Neural cell (in vitro differentiated cells): Measurements from ENCODE around the gene TMEM123. TPM values are rescaled to one million over a fixed set of nuclear protein-coding genes. Genes with fewer than 3 reads are reported as not detected.

Experiments used
- H2AFZ ChIP-seq: fragments of 200-600, 300-800 bp; sonication (generic), shearing (Covaris generic); 2 replicates; pipeline ENCODE4 v1.6.0; 2014; ENCODE audit warnings: low read depth, mild to moderate bottlenecking, antibody characterized with exemption, low read length, moderate library complexity
- H3F3A ChIP-seq: fragments of 200-600 bp; shearing (Covaris generic); 2 replicates; pipeline ENCODE4 v1.6.1; 2016; ENCODE audit warnings: mild to moderate bottlenecking, moderate library complexity, mixed read lengths, antibody characterized with exemption, low read length; ENCODE audit not compliant: insufficient read depth, poor library complexity, severe bottlenecking
- H3K27ac ChIP-seq: fragments of 200-600, 300-800 bp; sonication (generic), shearing (Covaris generic); 2 replicates; pipeline ENCODE4 v1.5.1; 2014; ENCODE audit warnings: mild to moderate bottlenecking, low read length, moderate library complexity
- H3K27me3 ChIP-seq: fragments of 300-800, 200-600 bp; sonication (generic), shearing (Covaris generic); 2 replicates; pipeline ENCODE4 v1.6.0; 2014; ENCODE audit warnings: mild to moderate bottlenecking, low read depth, low read length, moderate library complexity; ENCODE audit not compliant: insufficient read depth
- H3K36me3 ChIP-seq: fragments of 300-800, 200-600 bp; sonication (generic), shearing (Covaris generic); 2 replicates; pipeline ENCODE4 v1.5.1; 2014; ENCODE audit warnings: mild to moderate bottlenecking, antibody characterized with exemption, low read length, moderate library complexity; ENCODE audit not compliant: insufficient read depth
- H3K4me2 ChIP-seq: fragments of 300-800, 200-600 bp; sonication (generic), shearing (Covaris generic); 2 replicates; pipeline ENCODE4 v1.6.0; 2014; ENCODE audit warnings: mild to moderate bottlenecking, low read length
- H3K4me3 ChIP-seq: fragments of 300-800, 200-600 bp; sonication (generic), shearing (Covaris generic); 2 replicates; pipeline ENCODE4 v1.5.1; 2014; ENCODE audit warnings: mild to moderate bottlenecking, low read length, moderate library complexity
- H3K79me2 ChIP-seq: fragments of 200-600 bp; shearing (Covaris generic); replicated peaks from 2 replicates; pipeline ENCODE4 v1.6.0; 2014; ENCODE audit warnings: mild to moderate bottlenecking, low read length, moderate library complexity; ENCODE audit not compliant: insufficient read depth
- H3K9ac ChIP-seq: fragments of 300-800, 200-600 bp; sonication (generic), shearing (Covaris generic); 2 replicates; pipeline ENCODE4 v1.6.1; 2016; ENCODE audit warnings: mild to moderate bottlenecking, low read length, mixed read lengths
- H3K9me2 ChIP-seq: fragments of 200-600 bp; shearing (Covaris generic); 2 replicates; pipeline ENCODE4 v1.6.1; 2016; ENCODE audit warnings: mild to moderate bottlenecking, low read length, mixed read lengths; ENCODE audit not compliant: insufficient read depth
- H3K9me3 ChIP-seq: fragments of 200-600, 300-800 bp; sonication (generic), shearing (Covaris generic); 2 replicates; pipeline ENCODE4 v1.6.1; 2016; ENCODE audit warnings: mild to moderate bottlenecking, mixed run types, low read length, moderate library complexity, mixed read lengths
- H4K20me1 ChIP-seq: fragments of 200-600 bp; shearing (Covaris generic); 2 replicates; pipeline ENCODE4 v1.6.1; 2016; ENCODE audit warnings: mild to moderate bottlenecking, mixed run types; ENCODE audit not compliant: insufficient read depth
- CTCF ChIP-seq: fragments of 450-650 bp; IDR thresholded peaks from 2 replicates; pipeline ENCODE4 v1.5.1; 2014; ENCODE audit warnings: antibody characterized with exemption, mild to moderate bottlenecking, moderate library complexity; ENCODE audit not compliant: poor library complexity, severe bottlenecking
- EP300 ChIP-seq: fragments of 450-650 bp; conservative IDR thresholded peaks from 2 replicates; pipeline ENCODE4 v1.6.1; 2014; ENCODE audit warnings: antibody characterized with exemption, mild to moderate bottlenecking, moderate library complexity; ENCODE audit not compliant: poor library complexity, severe bottlenecking
- EZH2 ChIP-seq: fragments of 200-600, 300-800 bp; shearing (Covaris generic), sonication (generic); IDR thresholded peaks from 2 replicates; pipeline ENCODE4 v1.6.1; 2014; ENCODE audit warnings: antibody characterized with exemption, low read length, borderline replicate concordance, mild to moderate bottlenecking; ENCODE audit not compliant: insufficient read depth, poor library complexity, severe bottlenecking
- MXI1 ChIP-seq: fragments of 450-650 bp; conservative IDR thresholded peaks from 2 replicates; pipeline ENCODE4 v1.6.1; 2014; ENCODE audit warnings: antibody characterized with exemption, mild to moderate bottlenecking; ENCODE audit not compliant: poor library complexity, severe bottlenecking
- POLR2AphosphoS5 ChIP-seq: IDR thresholded peaks from 2 replicates; pipeline ENCODE4 v1.6.1; 2012
- RAD21 ChIP-seq: fragments of 450-650 bp; conservative IDR thresholded peaks from 2 replicates; pipeline ENCODE4 v1.6.1; 2014; ENCODE audit warnings: antibody characterized with exemption, mild to moderate bottlenecking, moderate library complexity
- REST ChIP-seq: IDR thresholded peaks from 2 replicates; pipeline ENCODE4 v1.6.1; 2012; ENCODE audit warnings: borderline replicate concordance
- SMC3 ChIP-seq: fragments of 450-650 bp; conservative IDR thresholded peaks from 2 replicates; pipeline ENCODE4 v1.6.1; 2014; ENCODE audit warnings: antibody characterized with exemption, mild to moderate bottlenecking, moderate library complexity; ENCODE audit not compliant: poor library complexity
- TAF1 ChIP-seq: IDR thresholded peaks from 2 replicates; pipeline ENCODE4 v1.6.1; 2012; ENCODE audit warnings: low read depth
- polyA plus RNA-seq: library from polyadenylated mRNA; depleted of rRNA; stranded (reverse); fragments of >200 nt; gene quantifications from 2 replicates; pipeline ENCODE4 v1.2.3, GENCODE V29; 2014

The TMEM123 gene
- polyA plus RNA-seq, 1 donor from 2014 or later, result 7.7 TPM

- TF ChIP-seq SMC3, result no peak
- TF ChIP-seq MXI1, result no peak
- no peak for TF ChIP-seq REST
- TF ChIP-seq EZH2, result no peak
- TF ChIP-seq RAD21, result no peak
- no peak for TF ChIP-seq TAF1
- no peak for TF ChIP-seq CTCF
- TF ChIP-seq EP300, result no peak
- TF ChIP-seq POLR2AphosphoS5, result no peak
- no peak overlapping the region for H3K27ac ChIP-seq
- no peaks in the 10 kb centered on the region for H3K27me3 ChIP-seq
- no peaks in the 10 kb centered on the region for H3K9me2 ChIP-seq
- no peak overlapping the region for H3K9ac ChIP-seq
- H3K79me2 ChIP-seq, result no peaks in the 10 kb centered on the region
- H3K4me2 ChIP-seq, result no peak overlapping the region
- no peaks in the 10 kb centered on the region for H3K9me3 ChIP-seq
- H4K20me1 ChIP-seq, result no peaks in the 10 kb centered on the region
- H3F3A ChIP-seq, result no peaks in the 10 kb centered on the region
- H3K36me3 ChIP-seq, result no peaks in the 10 kb centered on the region
- no peak overlapping the region for H3K4me3 ChIP-seq
- H2AFZ ChIP-seq, result no peak overlapping the region
Measured at GRCh38 chr11:102472127-102472526, 19.6 kb upstream of the TMEM123 start.

GRCh38 chr11:102471474-102471873 is 18.9 kb upstream of the TMEM123 start:
- no peak for TF ChIP-seq SMC3
- TF ChIP-seq TAF1, result no peak
- no peak for TF ChIP-seq RAD21
- TF ChIP-seq CTCF, result no peak
- TF ChIP-seq MXI1, result no peak
- no peak for TF ChIP-seq EP300
- TF ChIP-seq EZH2, result no peak
- no peak for TF ChIP-seq POLR2AphosphoS5
- TF ChIP-seq REST, result no peak
- H3K9me2 ChIP-seq, result no peaks in the 10 kb centered on the region
- no peak overlapping the region for H2AFZ ChIP-seq

More at GRCh38 chr11:102471474-102471873, 18.9 kb upstream of the TMEM123 start:
- no peaks in the 10 kb centered on the region for H3K79me2 ChIP-seq
- no peak overlapping the region for H3K4me2 ChIP-seq
- H3K9me3 ChIP-seq, result no peaks in the 10 kb centered on the region
- H3K4me3 ChIP-seq, result no peak overlapping the region
- H3K9ac ChIP-seq, result no peak overlapping the region
- no peaks in the 10 kb centered on the region for H3K36me3 ChIP-seq
- H3K27ac ChIP-seq, result no peak overlapping the region
- no peaks in the 10 kb centered on the region for H3F3A ChIP-seq
- no peaks in the 10 kb centered on the region for H3K27me3 ChIP-seq
- H4K20me1 ChIP-seq, result no peaks in the 10 kb centered on the region
